ENCODE results near the gene SKP2.

The SKP2 gene

GRCh38 chr5:36151434-36152323 is at the start of gene SKP2, which contains the start of gene LMBRD2:
TSS of gene SKP2 (plus strand) at chr5:36152111. CDS start at chr5:36152263, 152 bp downstream.
TSS of gene LMBRD2 (minus strand) at chr5:36151887. CDS start at chr5:36143349, 8,538 bp downstream.
- Mint-ChIP-seq H3K9me3 (no peaks in the 10 kb centered on the region), H3K4me1 (peaks cover 52% of the 10 kb centered on the region), H3K27ac (peak within 1 kb of the TSS; percentile 94), H3K36me3 (ENCODE audit: low read depth) (peaks cover 31% of the 10 kb centered on the region), H3K4me3 (peak within 1 kb of the TSS; percentile 95), H3K27me3 (ENCODE audit: low read depth, poor library complexity) (peaks cover 6% of the 10 kb centered on the region)
- DNase-seq = peak; percentile 96
- TF ChIP-seq CTCF (IDR thresholded peaks at IDR 0.05) = no peak

DNA sequence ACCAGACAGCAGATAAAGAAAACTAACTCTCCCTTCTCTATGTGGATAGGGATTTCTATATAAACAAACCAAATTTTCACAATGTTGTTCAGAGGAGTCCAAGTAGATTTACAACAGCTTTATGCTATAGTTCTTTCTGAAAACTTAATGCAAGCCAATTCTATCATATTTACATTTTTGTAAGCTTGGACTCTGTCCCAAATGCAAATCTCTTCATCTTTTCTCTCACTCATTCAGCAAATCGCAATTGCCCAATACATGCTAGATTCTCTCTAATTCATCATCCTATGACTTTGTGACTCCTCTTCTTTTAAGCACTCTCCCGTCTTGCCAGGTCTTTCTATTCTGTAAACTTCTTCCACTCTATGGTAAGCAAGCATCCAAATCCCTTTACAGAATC is 46.1 kb upstream of the SKP2 start:
- TF ChIP-seq CTCF (IDR thresholded peaks at IDR 0.05) = no peak
- no peak overlapping the region for H3K4me3 Mint-ChIP-seq
- H3K4me1 Mint-ChIP-seq = no peaks in the 10 kb centered on the region
- no peak for DNase-seq
- H3K27me3 Mint-ChIP-seq (ENCODE audit: low read depth, poor library complexity) = no peaks in the 10 kb centered on the region
- H3K9me3 Mint-ChIP-seq = no peaks in the 10 kb centered on the region
- H3K27ac Mint-ChIP-seq = no peak overlapping the region
- peaks cover 18% of the 10 kb centered on the region for H3K36me3 Mint-ChIP-seq (ENCODE audit: low read depth)

GRCh38 chr5:36108758-36109460 is 43.0 kb upstream of the SKP2 start:
- DNase-seq = no peak
- no peak for TF ChIP-seq CTCF (IDR thresholded peaks at IDR 0.05)
- no peaks in the 10 kb centered on the region for H3K9me3 Mint-ChIP-seq
- no peaks in the 10 kb centered on the region for H3K4me1 Mint-ChIP-seq
- no peaks in the 10 kb centered on the region for H3K27me3 Mint-ChIP-seq (ENCODE audit: low read depth, poor library complexity)
- H3K36me3 Mint-ChIP-seq (ENCODE audit: low read depth) = peaks cover 18% of the 10 kb centered on the region
- no peak overlapping the region for H3K4me3 Mint-ChIP-seq
- H3K27ac Mint-ChIP-seq = no peak overlapping the region

GRCh38 chr5:36111238-36111637 is 40.7 kb upstream of the SKP2 start:
- Mint-ChIP-seq H3K27me3 (ENCODE audit: low read depth, poor library complexity) (no peaks in the 10 kb centered on the region), H3K4me1 (no peaks in the 10 kb centered on the region), H3K4me3 (no peak overlapping the region), H3K9me3 (no peaks in the 10 kb centered on the region), H3K36me3 (ENCODE audit: low read depth) (peaks cover 19% of the 10 kb centered on the region), H3K27ac (no peak overlapping the region)
- no peak for TF ChIP-seq CTCF (IDR thresholded peaks at IDR 0.05)
- DNase-seq = no peak

- H3K27ac Mint-ChIP-seq = peak overlapping the region; percentile 6
- DNase-seq = no peak
- H3K9me3 Mint-ChIP-seq = peaks cover 29% of the 10 kb centered on the region
- TF ChIP-seq CTCF (IDR thresholded peaks at IDR 0.05) = no peak
- H3K36me3 Mint-ChIP-seq (ENCODE audit: low read depth) = peaks cover 34% of the 10 kb centered on the region
- no peaks in the 10 kb centered on the region for H3K27me3 Mint-ChIP-seq (ENCODE audit: low read depth, poor library complexity)
- no peak overlapping the region for H3K4me3 Mint-ChIP-seq
- H3K4me1 Mint-ChIP-seq = no peaks in the 10 kb centered on the region
Measured at GRCh38 chr5:36125868-36126267, 26.0 kb upstream of the SKP2 start.
